ENCODE measurements around the gene DST. TPM values are rescaled to one million over a fixed set of nuclear protein-coding genes. Genes with fewer than 3 reads are reported as not detected.
A peak's percentile ranks its signal among the peaks of the same experiment; 100 is the strongest.
"Not testable (repeated sequence)": the region's sequence is repeated elsewhere in the genome, so short reads cannot be mapped to it uniquely, and the experiment has no call there.

The DST gene
- total and polyA plus RNA-seq, 7 donors: 58.3 to 341 (median 109) TPM

DNA sequence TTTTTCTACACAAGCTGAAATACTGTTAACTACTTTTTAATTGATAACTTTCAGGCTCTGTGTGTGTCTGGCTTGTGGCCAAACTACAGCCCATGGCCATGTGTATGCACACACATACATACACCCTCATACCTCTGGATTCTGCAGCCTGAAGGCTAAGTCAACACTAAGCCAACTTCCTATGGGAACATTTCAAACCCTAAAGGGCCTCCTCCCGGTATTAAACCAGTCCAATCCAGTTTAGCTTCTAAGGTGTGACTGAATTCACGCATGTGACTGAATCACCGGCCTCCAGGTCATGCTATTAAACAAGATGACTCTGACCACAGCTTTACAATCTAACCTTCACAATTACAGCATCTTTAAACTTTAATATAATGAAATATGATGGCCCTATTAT lies 20.7 kb upstream of the DST start:
- intact Hi-C loops (cut with DNase I): no loop called here

DNA sequence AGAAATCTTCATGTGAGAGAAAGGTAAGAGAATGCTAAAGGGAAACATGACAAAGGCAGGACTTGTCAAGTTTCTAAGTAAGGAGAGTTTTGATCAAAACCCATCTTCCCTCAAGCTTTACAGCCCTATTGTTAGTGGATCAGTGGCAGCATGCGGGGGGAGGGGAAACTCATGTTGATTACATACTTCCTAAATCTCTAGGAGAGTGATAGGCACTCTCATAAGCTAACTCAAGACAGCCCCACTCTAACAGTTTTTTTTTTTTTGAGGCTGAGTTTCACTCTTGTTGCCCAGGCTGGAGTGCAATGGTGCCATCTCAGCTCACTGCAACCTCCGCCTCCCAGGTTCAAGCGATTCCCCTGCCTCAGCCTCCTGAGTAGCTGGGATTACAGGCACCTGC lies 18.6 kb upstream of the DST start:
- H3K9me3 ChIP-seq; DNase-seq; intact Hi-C loops (cut with DNase I); H3K4me3 ChIP-seq; H3K27me3 ChIP-seq (ENCODE audit: insufficient read depth in 3 of 3, low read length in 2 of 3); H3K36me3 ChIP-seq (ENCODE audit: insufficient read depth in 1 of 2, low read depth in 1 of 2); ATAC-seq: not testable (repeated sequence)
- 92 to 99% (median 93%) methylated on average over 3 of the region's 3 CpGs for WGBS, 3 donors
- peaks cover 53% of the 10 kb centered on the region for H3K4me1 ChIP-seq
- peak overlapping the region; percentile 61 for H3K27ac ChIP-seq

More for the DNA sequence above, 20.7 kb upstream of the DST start:
- WGBS, 3 donors: 71 to 82% (median 79%) methylated on average over 3 of the region's 3 CpGs
- no peak for TF ChIP-seq CTCF (IDR thresholded peaks at IDR 0.05)
- no peaks in the 10 kb centered on the region for H3K27me3 ChIP-seq (ENCODE audit: insufficient read depth in 3 of 3, low read length in 2 of 3)
- H3K36me3 ChIP-seq (ENCODE audit: insufficient read depth in 1 of 2, low read depth in 1 of 2): no peaks in the 10 kb centered on the region
- no peak for DNase-seq
- H3K4me1 ChIP-seq: peaks cover 62% of the 10 kb centered on the region
- peak in 2 of 4 donors; percentile 27 to 34 for ATAC-seq
- H3K4me3 ChIP-seq: no peak overlapping the region
- H3K9me3 ChIP-seq: no peaks in the 10 kb centered on the region
- H3K27ac ChIP-seq: peak overlapping the region; percentile 59

DNA sequence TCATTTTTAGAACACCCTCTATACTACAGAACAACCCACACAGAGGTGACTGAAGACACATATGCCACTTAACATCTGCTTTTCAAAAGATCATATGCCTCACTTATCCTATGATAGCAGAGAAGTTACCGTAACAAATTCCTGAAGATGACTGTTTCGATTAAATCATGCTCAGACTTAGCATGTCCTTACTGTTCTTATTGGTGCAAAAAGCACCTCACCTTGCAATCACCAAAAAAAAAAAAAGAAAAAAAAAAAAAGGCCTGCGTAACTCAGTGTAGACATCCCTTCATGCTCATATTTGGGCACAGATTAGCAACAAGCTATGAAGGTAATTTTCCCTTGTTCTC lies 17.7 kb upstream of the DST start:
- peaks cover 51% of the 10 kb centered on the region for H3K4me1 ChIP-seq
- H3K4me3 ChIP-seq: no peak overlapping the region
- no peak for DNase-seq
- no peaks in the 10 kb centered on the region for H3K9me3 ChIP-seq
- peak overlapping the region; percentile 61 for H3K27ac ChIP-seq
- no peaks in the 10 kb centered on the region for H3K27me3 ChIP-seq (ENCODE audit: insufficient read depth in 3 of 3, low read length in 2 of 3)
- intact Hi-C loops (cut with DNase I): no loop called here
- ATAC-seq: peak; percentile 74 to 83 (median 76)
- no peak for TF ChIP-seq CTCF (IDR thresholded peaks at IDR 0.05)
- WGBS, 3 donors: 61 to 75% (median 63%) methylated on average over 3 of the region's 3 CpGs
- no peaks in the 10 kb centered on the region for H3K36me3 ChIP-seq (ENCODE audit: insufficient read depth in 1 of 2, low read depth in 1 of 2)

DNA sequence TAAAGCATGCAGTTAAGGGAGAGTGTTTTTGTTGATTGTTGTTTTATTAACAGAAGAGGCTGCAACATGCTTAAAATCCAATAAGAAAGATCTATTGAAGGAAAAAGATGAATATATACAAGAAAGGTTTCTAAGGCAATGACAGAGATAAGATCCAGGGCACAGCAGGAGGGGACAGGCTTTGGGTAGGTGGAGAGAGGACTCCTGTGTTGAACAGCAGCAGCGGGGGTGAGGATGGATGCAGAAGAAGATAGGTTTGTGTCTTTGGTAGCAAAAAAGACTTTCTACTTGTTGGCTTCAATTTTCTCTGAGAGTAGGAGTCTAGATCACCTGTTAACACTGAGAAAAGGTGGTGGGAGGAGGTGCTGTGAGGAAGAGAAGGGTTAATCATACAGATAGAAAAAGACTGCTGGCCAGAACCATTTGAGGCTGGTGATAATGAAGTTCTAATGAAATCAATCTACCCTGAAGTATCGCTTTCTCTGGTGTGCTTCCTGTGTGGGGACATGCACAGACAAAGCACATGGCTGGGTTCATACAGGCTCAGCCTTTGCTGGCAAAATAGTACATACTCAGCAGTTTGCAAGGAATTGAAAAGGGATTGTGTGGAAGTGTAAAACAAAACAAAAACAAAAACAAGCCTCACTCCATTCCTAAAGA lies 17.2 kb upstream of the DST start:
- Histone ChIP-seq H3K9me3 (no peaks in the 10 kb centered on the region), H3K4me3 (no peak overlapping the region), H3K27ac (peak overlapping the region; percentile 61), H3K27me3 (ENCODE audit: insufficient read depth in 3 of 3, low read length in 2 of 3) (no peaks in the 10 kb centered on the region), H3K36me3 (ENCODE audit: insufficient read depth in 1 of 2, low read depth in 1 of 2) (no peaks in the 10 kb centered on the region), H3K4me1 (peaks cover 45% of the 10 kb centered on the region)
- TF ChIP-seq CTCF (IDR thresholded peaks at IDR 0.05): no peak
- WGBS, 3 donors: 62 to 81% (median 65%) methylated on average over 2 of the region's 2 CpGs
- DNase-seq (no peak), ATAC-seq (peak; percentile 50 to 65 (median 60))
- intact Hi-C loops (cut with DNase I): loop anchor here (5.0 kb wide), 1 partner anchor 32 kb away; no protein-coding TSS in a partner anchor

- DNase-seq: no peak
- intact Hi-C loops (cut with DNase I): loop anchor here (5.0 kb wide), 1 partner anchor 34 kb away; no protein-coding TSS in a partner anchor
Measured at GRCh38 chr6:56658326-56658725, 15.6 kb upstream of the DST start.

More at GRCh38 chr6:56658326-56658725, 15.6 kb upstream of the DST start:
- no peaks in the 10 kb centered on the region for H3K9me3 ChIP-seq
- ATAC-seq: no peak
- no peaks in the 10 kb centered on the region for H3K36me3 ChIP-seq (ENCODE audit: insufficient read depth in 1 of 2, low read depth in 1 of 2)
- no peak for TF ChIP-seq CTCF (IDR thresholded peaks at IDR 0.05)
- peaks cover 31% of the 10 kb centered on the region for H3K4me1 ChIP-seq
- H3K27ac ChIP-seq: no peak overlapping the region
- WGBS, 3 donors: 91 to 97% (median 96%) methylated on average over 5 of the region's 5 CpGs
- no peaks in the 10 kb centered on the region for H3K27me3 ChIP-seq (ENCODE audit: insufficient read depth in 3 of 3, low read length in 2 of 3)
- no peak overlapping the region for H3K4me3 ChIP-seq
